ENCODE measurements around the gene ASCL5.

DNA sequence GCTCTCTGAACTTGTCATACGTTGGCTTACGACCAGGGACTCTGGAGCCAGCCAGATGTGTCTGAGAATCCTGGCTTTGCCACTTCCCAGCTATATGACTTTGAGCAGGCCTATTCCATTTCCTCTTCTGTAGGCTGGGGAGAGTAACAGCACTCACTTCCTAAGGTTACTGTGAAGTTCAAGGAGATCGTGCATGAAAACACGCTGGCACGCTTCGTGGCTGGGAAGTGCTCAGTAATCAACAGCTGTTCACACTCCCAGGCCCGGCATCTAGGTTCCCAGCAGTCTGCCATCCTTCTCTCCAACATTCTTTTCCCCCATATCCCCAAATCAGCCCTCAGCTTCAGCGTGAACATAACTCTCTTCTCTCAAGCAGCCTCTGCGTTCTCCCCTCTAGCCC lies 2.0 kb downstream of the ASCL5 start:
- TF ChIP-seq, protein P1, sequence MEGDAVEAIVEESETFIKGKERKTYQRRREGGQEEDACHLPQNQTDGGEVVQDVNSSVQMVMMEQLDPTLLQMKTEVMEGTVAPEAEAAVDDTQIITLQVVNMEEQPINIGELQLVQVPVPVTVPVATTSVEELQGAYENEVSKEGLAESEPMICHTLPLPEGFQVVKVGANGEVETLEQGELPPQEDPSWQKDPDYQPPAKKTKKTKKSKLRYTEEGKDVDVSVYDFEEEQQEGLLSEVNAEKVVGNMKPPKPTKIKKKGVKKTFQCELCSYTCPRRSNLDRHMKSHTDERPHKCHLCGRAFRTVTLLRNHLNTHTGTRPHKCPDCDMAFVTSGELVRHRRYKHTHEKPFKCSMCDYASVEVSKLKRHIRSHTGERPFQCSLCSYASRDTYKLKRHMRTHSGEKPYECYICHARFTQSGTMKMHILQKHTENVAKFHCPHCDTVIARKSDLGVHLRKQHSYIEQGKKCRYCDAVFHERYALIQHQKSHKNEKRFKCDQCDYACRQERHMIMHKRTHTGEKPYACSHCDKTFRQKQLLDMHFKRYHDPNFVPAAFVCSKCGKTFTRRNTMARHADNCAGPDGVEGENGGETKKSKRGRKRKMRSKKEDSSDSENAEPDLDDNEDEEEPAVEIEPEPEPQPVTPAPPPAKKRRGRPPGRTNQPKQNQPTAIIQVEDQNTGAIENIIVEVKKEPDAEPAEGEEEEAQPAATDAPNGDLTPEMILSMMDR (IDR thresholded peaks at IDR 0.05; ENCODE audit: low read depth, low read length, poor library complexity, severe bottlenecking) = no peak
- TF ChIP-seq EZH2phosphoT487 (IDR thresholded peaks at IDR 0.05; ENCODE audit: borderline replicate concordance, low read length) = no peak
